ENCODE results near the gene SPEF1.

DNA sequence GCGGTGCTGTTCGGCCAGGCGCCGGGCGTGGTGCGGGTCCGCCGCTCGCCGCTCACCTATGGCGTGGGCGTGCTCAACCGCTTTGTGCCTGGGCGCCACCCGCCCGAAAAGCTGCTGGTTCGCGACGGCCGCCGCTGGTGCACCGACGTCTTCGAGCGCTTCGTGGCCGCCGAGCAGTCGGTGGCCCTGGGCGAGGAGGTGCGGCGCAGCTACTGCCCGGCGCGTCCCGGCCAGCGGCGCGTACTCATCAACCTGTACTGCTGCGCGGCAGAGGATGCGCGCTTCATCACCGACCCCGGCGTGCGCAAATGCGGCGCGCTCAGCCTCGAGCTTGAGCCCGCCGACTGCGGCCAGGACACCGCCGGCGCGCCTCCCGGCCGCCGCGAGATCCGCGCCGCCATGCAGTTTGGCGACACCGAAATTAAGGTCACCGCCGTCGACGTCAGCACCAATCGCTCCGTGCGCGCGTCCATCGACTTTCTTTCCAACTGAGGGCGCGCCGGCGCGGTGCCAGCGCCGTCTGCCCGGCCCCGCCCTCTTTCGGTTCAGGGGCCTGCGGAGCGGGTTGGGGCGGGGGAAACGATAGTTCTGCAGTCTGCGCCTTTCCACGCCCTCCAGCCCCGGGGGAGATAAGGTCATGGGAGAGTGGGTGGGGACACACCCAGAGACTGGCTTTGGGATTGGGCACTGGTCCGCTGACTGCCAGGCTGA, 29.4 kb downstream of the SPEF1 start:
- TF ChIP-seq EZH2 (IDR thresholded peaks at IDR 0.05; ENCODE audit: insufficient read depth, poor library complexity, severe bottlenecking) (no peak), EZH2phosphoT487 (IDR thresholded peaks at IDR 0.05; ENCODE audit: insufficient read depth, low read depth) (no peak)

Data from GM23248 (cell line).